ENCODE results near the gene RAB20. TPM values are rescaled to one million over a fixed set of nuclear protein-coding genes. Genes with fewer than 3 reads are reported as not detected.
"Not testable (repeated sequence)": the region's sequence is repeated elsewhere in the genome, so short reads cannot be mapped to it uniquely, and the experiment has no call there.

The RAB20 gene
- total RNA-seq = 0.29 and 0.47 TPM in 2 replicates
- polyA plus RNA-seq (2012) = 0.69 TPM

- peak; percentile 68 for DNase-seq (ENCODE audit: low read depth)
Observed at GRCh38 chr13:110561344-110562035, at the start of gene RAB20. RAB20 (minus strand) TSS chr13:110561722; CDS start chr13:110561519, 203 bp downstream.

- no peak for DNase-seq (ENCODE audit: low read depth)
Observed at GRCh38 chr13:110610955-110611595, 49.6 kb upstream of the RAB20 start.

- no peak for DNase-seq (ENCODE audit: low read depth)
Observed at GRCh38 chr13:110607675-110608224, 46.2 kb upstream of the RAB20 start.

- DNase-seq (ENCODE audit: low read depth) = not testable (repeated sequence)
Observed at GRCh38 chr13:110606281-110606680, 44.8 kb upstream of the RAB20 start.

- no peak for DNase-seq (ENCODE audit: low read depth)
Observed at GRCh38 chr13:110605132-110605531, 43.6 kb upstream of the RAB20 start.

GRCh38 chr13:110600980-110601379 is 39.5 kb upstream of the RAB20 start:
- no peak for DNase-seq (ENCODE audit: low read depth)

- no peak for DNase-seq (ENCODE audit: low read depth)
Observed at GRCh38 chr13:110600261-110600819, 38.8 kb upstream of the RAB20 start.

- no peak for DNase-seq (ENCODE audit: low read depth)
Observed at GRCh38 chr13:110597041-110597689, 35.6 kb upstream of the RAB20 start.

- peak; percentile 65 for DNase-seq (ENCODE audit: low read depth)
Observed at GRCh38 chr13:110593430-110594130, 32.1 kb upstream of the RAB20 start.

GRCh38 chr13:110592665-110593064 is 31.1 kb upstream of the RAB20 start:
- no peak for DNase-seq (ENCODE audit: low read depth)

GRCh38 chr13:110590577-110590976 is 29.1 kb upstream of the RAB20 start:
- no peak for DNase-seq (ENCODE audit: low read depth)

GRCh38 chr13:110589793-110590390 is 28.4 kb upstream of the RAB20 start:
- no peak for DNase-seq (ENCODE audit: low read depth)

GRCh38 chr13:110583178-110583865 is 21.8 kb upstream of the RAB20 start:
- DNase-seq (ENCODE audit: low read depth) = no peak

GRCh38 chr13:110582421-110582954 is 21.0 kb upstream of the RAB20 start:
- no peak for DNase-seq (ENCODE audit: low read depth)

GRCh38 chr13:110581506-110582185 is 20.1 kb upstream of the RAB20 start:
- no peak for DNase-seq (ENCODE audit: low read depth)

- DNase-seq (ENCODE audit: low read depth) = no peak
Observed at GRCh38 chr13:110580800-110581199, 19.3 kb upstream of the RAB20 start.

GRCh38 chr13:110578363-110578762 is 16.8 kb upstream of the RAB20 start:
- peak; percentile 25 for DNase-seq (ENCODE audit: low read depth)

- DNase-seq (ENCODE audit: low read depth) = no peak
Observed at GRCh38 chr13:110576736-110577476, 15.4 kb upstream of the RAB20 start.

- no peak for DNase-seq (ENCODE audit: low read depth)
Observed at GRCh38 chr13:110576070-110576394, 14.5 kb upstream of the RAB20 start.
